Inflammatory macrophage treated with lipopolysaccharide for 1 hour (primary cell): ENCODE data around the gene PHF12.
"Not testable (repeated sequence)": the region's sequence is repeated elsewhere in the genome, so short reads cannot be mapped to it uniquely, and the experiment has no call there.

Experiments
- DNase-seq, 2 donors: peaks; one replicate each; pipeline ENCODE4 v3.0.0-alpha.2; 2020 to 2022

Gene PHF12

GRCh38 chr17:28953444-28954118 is 2.3 kb upstream of the PHF12 start:
- peak in 1 of 2 donors; percentile 57 for DNase-seq

DNA sequence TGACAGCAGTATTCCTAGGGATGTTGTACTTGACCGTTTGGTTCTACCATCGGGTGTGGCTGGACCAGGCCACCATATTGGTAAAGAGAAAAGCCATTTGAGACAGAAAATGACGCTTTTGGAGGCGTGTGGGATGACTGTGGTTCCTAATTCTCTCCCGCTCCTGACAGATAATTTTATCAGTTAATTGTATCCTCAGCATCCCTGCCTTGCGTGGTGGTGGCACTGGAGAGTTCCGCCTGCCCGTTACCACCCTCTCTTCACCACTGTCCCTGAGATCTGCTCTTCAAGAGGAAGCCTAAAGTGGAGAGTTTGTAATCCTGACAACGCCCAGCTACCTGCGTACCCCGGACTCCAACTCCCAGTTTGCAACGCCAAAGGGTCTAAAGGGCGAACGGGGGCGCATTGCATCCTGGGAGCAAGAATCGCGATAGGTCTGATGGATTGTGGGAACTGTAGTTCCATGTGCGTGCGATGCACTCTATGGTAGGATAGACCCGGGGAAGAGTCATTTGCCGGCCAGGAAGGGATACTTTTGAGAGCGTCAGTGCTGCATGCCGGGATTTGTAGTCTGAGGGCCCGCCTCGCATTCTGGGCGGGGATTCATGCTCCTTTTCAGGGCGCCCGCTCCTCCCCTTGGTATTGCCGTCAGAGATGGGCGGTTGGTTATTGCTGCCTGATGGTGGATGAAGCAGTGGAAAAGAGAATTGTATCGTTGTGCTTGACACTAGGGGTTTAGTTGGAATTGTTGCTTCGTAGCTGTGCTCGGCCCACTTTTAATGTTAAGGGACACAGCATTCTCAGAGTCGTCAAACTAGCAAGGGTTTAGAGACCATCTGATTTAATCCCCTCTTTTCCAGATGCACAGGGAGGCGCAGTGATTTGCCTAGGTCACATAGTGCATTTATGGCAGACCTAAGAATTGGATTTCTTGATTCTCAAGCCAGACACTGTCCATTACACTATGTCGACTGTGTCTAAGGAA is 965 bp upstream of the PHF12 start:
- peak; percentile 99 for DNase-seq

GRCh38 chr17:28950752-28951427 is 428 bp downstream of the PHF12 start:
- no peak for DNase-seq

GRCh38 chr17:28950017-28950751 is 1.1 kb downstream of the PHF12 start:
- peak; percentile 31 to 34 for DNase-seq

DNA sequence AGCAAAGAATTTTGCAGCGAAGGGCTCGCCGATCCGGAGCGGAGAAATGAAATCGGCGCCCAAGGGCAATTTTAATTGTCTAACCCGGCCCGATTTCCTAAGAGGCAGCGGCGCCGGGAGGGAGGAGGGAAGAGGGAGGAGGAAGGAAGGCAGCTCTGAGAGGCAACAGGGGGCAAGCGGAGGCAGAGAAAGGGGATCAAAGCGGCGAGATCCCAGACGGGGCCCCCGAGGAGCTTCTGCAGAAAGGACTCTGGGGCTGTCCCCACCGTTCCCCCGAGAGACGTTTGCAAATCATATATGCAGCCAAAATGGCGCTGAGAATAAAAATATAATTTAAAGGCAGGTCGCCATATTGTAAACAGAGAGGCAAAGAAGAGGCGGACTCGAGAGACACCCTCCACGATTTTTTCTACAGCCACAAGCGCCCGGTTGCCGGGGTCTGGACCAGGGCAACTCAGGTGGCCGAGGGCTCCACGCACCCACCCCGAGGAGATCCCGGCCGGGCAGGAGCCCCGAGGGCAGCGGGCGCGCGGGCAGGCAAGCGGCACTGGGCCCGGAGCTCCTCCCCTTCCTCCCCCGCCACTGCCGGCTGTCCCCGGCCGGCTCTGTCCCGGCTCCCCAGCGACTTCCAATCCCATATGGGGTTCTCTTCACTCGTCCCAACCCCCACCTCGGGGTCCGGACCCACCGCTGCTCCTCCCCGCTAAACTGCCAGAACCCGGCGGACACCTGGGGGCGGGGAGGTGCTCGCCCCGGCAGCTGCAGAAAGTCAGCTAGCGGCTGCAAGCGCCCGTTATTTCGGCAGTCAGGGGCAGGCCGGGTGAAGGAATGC is 1.9 kb downstream of the PHF12 start:
- DNase-seq: peak; percentile 67 to 68

DNA sequence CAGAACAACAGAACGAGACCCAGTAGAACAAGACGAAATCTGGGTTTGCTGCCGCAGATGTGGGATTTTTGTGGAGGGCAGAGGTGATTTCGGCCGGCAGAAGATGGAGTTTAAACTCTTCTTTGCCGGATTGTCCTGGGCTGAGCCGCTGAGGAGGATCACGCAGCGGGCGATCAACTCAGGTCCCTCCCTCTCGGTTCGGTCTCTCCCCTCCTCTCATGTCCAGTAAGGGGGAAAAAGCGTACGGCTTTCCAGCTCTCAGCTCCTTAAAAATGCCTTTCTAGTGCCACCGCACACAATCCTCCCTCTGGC is 2.5 kb downstream of the PHF12 start:
- no peak for DNase-seq

- DNase-seq: no peak
Measured at GRCh38 chr17:28948342-28948741, 3.0 kb downstream of the PHF12 start.

DNA sequence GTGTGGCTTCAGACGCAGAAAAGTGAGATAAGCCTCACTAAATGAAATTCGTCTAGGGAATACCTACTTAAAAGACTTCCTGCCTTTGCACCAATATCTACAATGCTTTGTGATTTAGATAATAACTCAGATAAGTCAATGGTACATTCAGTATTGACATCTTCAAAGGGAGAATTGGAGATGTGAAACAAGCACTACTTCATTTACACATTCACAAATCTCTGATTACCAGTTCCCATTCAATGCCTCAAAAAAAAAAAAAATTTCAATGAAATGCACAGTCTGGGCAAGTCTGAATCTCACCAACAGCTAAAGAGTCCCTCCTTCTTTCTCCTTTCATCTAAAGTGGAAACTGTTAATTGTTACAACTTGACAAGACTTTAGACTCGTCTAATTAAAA is 3.7 kb downstream of the PHF12 start:
- no peak for DNase-seq

DNA sequence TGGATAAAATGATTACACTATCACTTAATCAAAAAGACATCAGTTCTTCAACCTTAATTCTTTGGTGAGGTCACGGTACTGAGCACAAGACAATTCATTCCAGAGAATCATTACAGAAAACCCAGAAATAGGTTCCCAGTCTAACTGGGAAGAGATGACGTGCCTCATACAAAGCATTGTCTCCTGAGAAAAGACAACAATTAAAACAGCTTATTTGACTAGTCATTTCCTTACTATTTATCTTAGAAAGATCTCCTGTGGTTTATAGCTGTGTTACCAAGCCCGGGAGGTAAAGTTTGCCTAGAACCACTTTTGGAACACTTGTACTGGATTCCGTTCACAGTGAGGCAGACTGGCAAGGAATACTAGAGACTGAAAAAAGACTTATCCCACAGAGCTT is 5.1 kb downstream of the PHF12 start:
- DNase-seq: no peak

- DNase-seq: no peak
Measured at GRCh38 chr17:28944862-28945741, 6.2 kb downstream of the PHF12 start.

DNA sequence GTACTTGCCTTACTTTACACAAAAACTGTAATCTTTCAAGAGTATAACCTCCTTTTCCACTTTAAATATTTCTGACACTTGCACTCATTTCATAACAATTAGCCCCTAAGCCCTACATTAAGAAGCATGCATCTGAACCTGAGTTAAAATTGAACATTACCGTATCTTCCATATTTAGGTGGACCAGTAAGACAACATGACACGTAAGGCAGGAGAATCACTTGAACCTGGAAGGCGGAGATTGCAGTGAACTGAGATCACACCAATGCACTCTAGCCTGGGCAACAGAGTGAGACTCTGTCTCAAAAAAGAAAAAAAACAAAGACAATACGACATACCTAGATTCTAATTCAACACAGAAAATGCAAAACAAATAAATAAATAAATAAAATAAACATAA is 7.0 kb downstream of the PHF12 start:
- no peak for DNase-seq

GRCh38 chr17:28942925-28943324 is 8.4 kb downstream of the PHF12 start:
- DNase-seq: no peak

GRCh38 chr17:28941251-28941650 is 10.1 kb downstream of the PHF12 start:
- DNase-seq: no peak

- no peak for DNase-seq
Measured at GRCh38 chr17:28940675-28941074, 10.6 kb downstream of the PHF12 start.

DNA sequence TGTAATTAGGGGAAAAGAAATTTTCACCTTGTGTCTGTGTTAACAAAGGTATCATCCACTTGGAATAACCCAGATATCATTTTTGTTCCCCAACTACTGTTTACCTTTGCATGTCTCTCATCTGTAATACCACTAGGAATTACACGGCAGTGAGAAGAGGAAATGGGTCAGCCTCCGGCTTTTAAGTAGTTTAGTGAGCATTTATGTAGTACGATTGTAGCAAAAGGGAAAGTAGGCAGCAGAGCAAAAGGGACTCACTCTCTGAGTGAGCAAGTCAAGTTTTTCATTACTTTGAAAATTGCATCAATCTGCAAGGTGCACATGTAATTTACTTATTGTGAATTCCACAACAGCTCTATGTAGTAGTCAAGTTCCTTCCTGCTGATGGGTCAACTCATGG is 11.2 kb downstream of the PHF12 start:
- no peak for DNase-seq

DNA sequence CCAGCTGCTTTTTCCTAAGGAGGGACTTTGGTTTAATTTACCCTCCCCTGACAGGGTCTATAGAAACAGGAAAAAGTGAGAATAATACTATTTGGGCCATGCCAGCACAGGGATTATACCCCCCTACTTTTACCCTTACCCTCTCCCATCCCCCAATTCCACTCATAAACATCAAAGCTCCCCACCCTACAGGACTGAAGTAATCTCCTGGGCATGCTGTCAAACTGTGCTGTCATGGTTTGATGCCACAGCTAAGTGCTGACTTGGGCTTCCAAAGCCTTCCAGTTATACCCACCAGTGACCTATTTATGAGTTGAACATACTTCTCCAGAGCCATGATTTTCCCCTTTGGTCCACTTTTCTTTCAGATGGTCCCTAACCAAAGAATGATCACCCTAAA is 12.8 kb downstream of the PHF12 start:
- no peak for DNase-seq

GRCh38 chr17:28937044-28937729 is 14.1 kb downstream of the PHF12 start:
- DNase-seq: peak; percentile 60 to 84

- no peak for DNase-seq
Measured at GRCh38 chr17:28935744-28936460, 15.4 kb downstream of the PHF12 start.

DNA sequence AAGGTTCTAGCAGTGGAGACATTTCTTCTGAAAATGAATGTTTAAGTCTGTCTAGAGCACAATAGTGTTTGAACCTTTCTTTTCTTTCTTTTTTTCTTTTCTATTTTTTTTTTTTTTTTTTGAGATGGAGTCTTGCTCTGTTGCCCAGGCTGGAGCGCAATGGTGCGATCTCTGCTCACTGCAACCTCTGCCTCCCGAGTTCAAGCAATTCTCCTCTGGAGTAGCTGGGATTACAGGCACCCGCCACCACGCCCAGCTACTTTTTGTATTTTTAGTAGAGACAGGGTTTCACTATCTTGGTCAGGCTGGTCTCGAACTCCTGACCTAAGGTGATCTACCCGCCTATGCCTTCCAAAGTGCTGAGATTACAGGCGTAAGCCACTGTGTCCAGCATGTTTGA is 16.8 kb downstream of the PHF12 start:
- DNase-seq: not testable (repeated sequence)

GRCh38 chr17:28929787-28930186 is 21.5 kb downstream of the PHF12 start:
- no peak for DNase-seq
